Ishikawa (cell line): ENCODE measurements around the gene KRTAP12-2.

ENCODE experiments used
- CREB1 ChIP-seq: IDR thresholded peaks from 2 replicates; pipeline ENCODE4 v1.6.1; 2012; ENCODE audit warnings: low read depth
- EGR1 ChIP-seq: IDR thresholded peaks from 2 replicates; pipeline ENCODE4 v1.6.1; 2012
- EP300 ChIP-seq: IDR thresholded peaks from 2 replicates; pipeline ENCODE4 v1.6.1; 2012; ENCODE audit warnings: borderline replicate concordance
- FOXM1 ChIP-seq: IDR thresholded peaks from 2 replicates; pipeline ENCODE4 v1.6.1; 2012; ENCODE audit warnings: low read depth, borderline replicate concordance
- NFIC ChIP-seq: IDR thresholded peaks from 2 replicates; pipeline ENCODE4 v1.6.1; 2012
- RAD21 ChIP-seq: IDR thresholded peaks from 2 replicates; pipeline ENCODE4 v1.6.1; 2012; ENCODE audit warnings: low read depth
- TAF1 ChIP-seq: IDR thresholded peaks from 2 replicates; pipeline ENCODE4 v1.6.1; 2012; ENCODE audit warnings: low read depth, mild to moderate bottlenecking
- TCF12 ChIP-seq: IDR thresholded peaks from 2 replicates; pipeline ENCODE4 v1.6.1; 2012; ENCODE audit warnings: low read depth
- TEAD4 ChIP-seq: IDR thresholded peaks from 2 replicates; pipeline ENCODE4 v1.6.1; 2012
- YY1 ChIP-seq: IDR thresholded peaks from 2 replicates; pipeline ENCODE4 v1.6.1; 2012; ENCODE audit warnings: low read depth
- ZBTB7A ChIP-seq: IDR thresholded peaks from 2 replicates; pipeline ENCODE4 v1.6.1; 2012; ENCODE audit warnings: low read depth
- TF ChIP-seq, protein P1 (sequence below): IDR thresholded peaks from 2 replicates; pipeline ENCODE4 v1.6.1; 2012
- TF ChIP-seq, protein P2 (sequence below): IDR thresholded peaks from 2 replicates; pipeline ENCODE4 v1.6.1; 2012
- TF ChIP-seq, protein P3 (sequence below): IDR thresholded peaks from 2 replicates; pipeline ENCODE4 v1.6.1; 2012; ENCODE audit warnings: low read depth, mild to moderate bottlenecking

The KRTAP12-2 gene

DNA sequence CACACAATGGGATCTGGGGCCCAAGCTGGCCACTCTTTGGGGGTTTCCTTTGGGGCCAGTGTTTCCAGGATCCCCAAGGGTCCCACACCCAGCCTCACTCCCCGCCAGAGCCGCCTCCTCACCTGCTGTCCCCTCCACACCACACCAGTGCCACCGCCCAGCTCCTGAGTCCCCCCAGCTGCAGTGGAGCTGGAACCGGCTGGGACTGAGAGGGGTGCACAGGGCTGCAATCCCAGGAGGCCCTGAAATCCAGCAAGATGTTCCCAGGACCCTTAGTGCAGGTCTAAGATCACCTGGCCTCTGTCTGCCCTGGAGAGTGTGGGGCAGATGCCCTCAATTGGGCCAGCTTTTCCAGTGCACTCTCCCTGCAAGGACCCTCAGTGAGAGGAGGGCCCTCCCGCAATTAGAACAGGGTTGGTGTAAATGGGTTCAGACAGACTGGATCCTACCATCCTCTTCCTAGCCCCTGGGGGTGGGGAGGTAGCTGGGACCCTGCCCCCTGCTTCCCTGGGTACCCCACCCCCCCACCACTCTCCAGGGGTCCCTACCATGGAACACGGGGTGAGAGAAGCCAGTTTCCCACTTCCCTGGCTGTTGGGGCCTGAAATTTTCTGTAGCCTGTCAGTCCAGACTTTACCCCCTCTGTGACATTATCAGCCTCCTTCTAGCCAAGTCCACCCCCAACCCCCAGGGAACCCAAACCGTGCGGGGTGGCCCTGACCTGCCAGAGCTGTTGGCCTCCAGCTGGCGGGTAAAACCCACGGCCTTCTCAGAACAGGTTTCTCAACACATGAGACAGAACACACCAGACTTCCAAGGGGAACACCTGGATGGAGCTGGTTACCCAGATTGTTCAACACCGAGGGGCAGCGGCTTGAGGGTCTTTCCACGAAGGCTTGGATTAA is 37.3 kb upstream of the KRTAP12-2 start:
- TF ChIP-seq FOXM1 = no peak
- TF ChIP-seq EGR1 = no peak
- TF ChIP-seq, protein P1, sequence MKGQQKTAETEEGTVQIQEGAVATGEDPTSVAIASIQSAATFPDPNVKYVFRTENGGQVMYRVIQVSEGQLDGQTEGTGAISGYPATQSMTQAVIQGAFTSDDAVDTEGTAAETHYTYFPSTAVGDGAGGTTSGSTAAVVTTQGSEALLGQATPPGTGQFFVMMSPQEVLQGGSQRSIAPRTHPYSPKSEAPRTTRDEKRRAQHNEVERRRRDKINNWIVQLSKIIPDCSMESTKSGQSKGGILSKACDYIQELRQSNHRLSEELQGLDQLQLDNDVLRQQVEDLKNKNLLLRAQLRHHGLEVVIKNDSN = no peak
- no peak for TF ChIP-seq TEAD4
- TF ChIP-seq ZBTB7A = no peak
- TF ChIP-seq TCF12 = no peak
- TF ChIP-seq YY1 = no peak
- TF ChIP-seq RAD21 = no peak
- TF ChIP-seq, protein P2, sequence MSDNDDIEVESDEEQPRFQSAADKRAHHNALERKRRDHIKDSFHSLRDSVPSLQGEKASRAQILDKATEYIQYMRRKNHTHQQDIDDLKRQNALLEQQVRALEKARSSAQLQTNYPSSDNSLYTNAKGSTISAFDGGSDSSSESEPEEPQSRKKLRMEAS = no peak
- TF ChIP-seq CREB1 = no peak

DNA sequence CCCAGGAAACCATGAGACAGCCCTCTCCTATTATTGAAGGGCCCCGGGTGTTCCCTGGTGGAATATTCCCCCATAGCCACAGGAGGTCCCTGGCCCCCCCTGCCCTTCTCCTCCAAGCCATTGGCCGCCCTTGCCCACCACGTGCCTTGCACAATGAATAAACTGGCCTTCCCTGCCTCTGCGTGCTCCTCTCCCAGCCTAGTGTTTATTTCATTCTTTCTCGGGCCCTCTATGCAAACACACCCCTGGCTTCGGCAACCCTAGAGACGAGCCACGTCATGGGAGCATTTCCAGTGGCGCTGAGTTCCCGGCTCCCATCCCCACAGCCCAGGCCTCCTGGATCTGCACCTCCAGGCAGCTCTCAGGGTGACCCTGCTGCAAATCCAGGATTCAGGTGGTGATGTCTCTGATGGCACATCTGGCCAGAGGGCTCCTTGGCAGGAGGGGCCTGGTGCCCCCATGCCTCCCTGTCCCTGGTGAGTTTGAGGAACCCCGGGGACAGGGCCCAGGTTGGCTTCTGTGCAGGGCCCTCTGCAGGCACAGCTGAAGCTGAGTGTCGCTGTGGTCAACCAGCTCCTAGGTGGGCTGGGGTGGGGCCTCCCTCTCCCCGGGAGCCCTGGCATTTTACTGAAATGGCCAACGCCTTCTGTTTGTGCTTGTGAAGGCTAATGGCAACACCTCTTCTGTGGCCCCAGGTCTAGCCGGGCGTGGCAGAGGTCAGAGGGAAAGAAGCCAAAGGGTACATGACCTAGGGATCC is 36.4 kb upstream of the KRTAP12-2 start:
- TF ChIP-seq, protein P3, sequence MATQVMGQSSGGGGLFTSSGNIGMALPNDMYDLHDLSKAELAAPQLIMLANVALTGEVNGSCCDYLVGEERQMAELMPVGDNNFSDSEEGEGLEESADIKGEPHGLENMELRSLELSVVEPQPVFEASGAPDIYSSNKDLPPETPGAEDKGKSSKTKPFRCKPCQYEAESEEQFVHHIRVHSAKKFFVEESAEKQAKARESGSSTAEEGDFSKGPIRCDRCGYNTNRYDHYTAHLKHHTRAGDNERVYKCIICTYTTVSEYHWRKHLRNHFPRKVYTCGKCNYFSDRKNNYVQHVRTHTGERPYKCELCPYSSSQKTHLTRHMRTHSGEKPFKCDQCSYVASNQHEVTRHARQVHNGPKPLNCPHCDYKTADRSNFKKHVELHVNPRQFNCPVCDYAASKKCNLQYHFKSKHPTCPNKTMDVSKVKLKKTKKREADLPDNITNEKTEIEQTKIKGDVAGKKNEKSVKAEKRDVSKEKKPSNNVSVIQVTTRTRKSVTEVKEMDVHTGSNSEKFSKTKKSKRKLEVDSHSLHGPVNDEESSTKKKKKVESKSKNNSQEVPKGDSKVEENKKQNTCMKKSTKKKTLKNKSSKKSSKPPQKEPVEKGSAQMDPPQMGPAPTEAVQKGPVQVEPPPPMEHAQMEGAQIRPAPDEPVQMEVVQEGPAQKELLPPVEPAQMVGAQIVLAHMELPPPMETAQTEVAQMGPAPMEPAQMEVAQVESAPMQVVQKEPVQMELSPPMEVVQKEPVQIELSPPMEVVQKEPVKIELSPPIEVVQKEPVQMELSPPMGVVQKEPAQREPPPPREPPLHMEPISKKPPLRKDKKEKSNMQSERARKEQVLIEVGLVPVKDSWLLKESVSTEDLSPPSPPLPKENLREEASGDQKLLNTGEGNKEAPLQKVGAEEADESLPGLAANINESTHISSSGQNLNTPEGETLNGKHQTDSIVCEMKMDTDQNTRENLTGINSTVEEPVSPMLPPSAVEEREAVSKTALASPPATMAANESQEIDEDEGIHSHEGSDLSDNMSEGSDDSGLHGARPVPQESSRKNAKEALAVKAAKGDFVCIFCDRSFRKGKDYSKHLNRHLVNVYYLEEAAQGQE = no peak
- TF ChIP-seq, protein P1 = no peak
- TF ChIP-seq EGR1 = no peak
- TF ChIP-seq YY1 = no peak
- no peak for TF ChIP-seq EP300
- no peak for TF ChIP-seq RAD21
- no peak for TF ChIP-seq NFIC
- no peak for TF ChIP-seq ZBTB7A
- TF ChIP-seq CREB1 = no peak
- TF ChIP-seq TEAD4 = no peak
- TF ChIP-seq FOXM1 = no peak
- no peak for TF ChIP-seq TCF12
- TF ChIP-seq, protein P2 = no peak

DNA sequence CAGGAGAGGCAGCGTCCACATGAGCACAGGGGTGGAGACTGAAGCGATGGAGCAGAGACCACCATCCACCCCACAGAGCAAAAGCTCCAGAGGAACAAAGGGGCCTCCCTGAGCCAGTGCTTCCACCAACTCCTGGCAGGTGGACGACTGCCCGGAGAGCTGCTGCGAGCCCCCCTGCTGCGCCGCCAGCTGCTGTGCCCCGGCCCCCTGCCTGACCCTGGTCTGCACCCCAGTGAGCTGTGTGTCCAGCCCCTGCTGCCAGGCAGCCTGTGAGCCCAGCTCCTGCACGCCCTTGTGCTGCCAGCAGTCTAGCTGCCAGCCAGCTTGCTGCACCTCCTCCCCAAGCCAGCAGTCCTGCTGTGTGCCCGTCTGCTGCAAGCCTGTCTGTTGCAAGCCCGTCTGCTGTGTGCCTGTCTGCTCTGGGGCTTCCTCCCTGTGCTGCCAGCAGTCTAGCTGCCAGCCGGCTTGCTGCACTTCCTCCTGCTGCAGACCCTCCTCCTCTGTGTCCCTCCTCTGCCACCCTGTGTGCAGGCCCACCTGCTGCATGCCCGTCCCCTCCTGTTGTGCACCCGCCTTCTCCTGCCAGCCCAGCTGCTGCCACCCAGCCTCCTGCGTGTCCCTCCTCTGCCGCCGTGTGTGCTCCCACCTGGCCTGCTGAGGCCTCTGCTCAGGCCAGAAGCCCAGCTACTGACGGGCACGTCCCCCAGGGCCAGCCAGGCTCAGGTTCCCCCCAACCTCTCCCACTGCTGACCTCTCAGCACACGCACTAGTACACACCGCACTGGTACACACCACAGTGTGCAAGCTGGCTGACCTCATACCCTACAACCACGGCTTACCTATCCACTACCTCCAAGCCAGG is 35.6 kb upstream of the KRTAP12-2 start:
- no peak for TF ChIP-seq TAF1
- no peak for TF ChIP-seq NFIC

DNA sequence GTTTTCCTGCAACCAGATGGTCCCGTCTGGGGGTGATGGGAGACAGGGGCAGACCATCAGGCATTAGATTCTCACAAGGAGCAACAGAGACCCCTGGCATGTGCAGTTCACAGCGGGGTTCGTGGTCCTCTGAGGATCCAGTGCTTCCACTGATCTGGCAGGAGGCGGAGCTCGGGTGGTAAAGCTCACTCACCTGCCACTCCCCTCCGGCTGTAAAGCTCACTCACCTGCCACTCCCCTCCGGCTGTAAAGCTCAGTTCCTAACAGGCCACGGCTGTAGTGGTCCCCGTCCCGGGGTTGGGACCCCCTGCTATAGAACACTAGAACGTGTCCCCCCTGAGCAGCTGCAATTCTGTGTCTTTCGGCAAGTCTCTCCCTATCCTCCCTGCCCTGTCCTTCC is 34.8 kb upstream of the KRTAP12-2 start:
- TF ChIP-seq EP300 (no peak), FOXM1 (no peak), ZBTB7A (no peak), TEAD4 (no peak), RAD21 (no peak)
- TF ChIP-seq, protein P1 = no peak
- TF ChIP-seq, protein P2 = no peak
- TF ChIP-seq, protein P3 = no peak
